ENCODE results near the gene KRTAP5-9.

DNA sequence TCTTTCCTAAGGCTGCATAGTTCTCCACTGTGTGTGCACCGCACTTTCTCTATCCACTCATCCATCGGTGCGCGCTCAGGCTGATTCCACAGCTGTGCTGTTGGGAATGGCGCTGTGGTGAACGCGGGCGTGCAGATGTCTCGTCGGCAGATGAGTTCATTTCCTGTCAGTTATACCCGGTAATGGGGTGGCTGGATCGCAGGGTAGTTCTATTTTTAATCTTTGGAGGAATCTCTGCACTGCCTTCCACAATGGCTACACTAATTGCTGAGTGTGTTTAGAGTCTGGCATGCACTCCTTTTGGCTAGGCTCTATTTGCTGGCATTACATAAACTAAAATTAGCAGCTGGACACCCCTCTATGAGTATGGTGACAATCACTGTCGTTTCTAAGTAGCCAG lies 49.1 kb upstream of the KRTAP5-9 start:
- TF ChIP-seq, protein P1, sequence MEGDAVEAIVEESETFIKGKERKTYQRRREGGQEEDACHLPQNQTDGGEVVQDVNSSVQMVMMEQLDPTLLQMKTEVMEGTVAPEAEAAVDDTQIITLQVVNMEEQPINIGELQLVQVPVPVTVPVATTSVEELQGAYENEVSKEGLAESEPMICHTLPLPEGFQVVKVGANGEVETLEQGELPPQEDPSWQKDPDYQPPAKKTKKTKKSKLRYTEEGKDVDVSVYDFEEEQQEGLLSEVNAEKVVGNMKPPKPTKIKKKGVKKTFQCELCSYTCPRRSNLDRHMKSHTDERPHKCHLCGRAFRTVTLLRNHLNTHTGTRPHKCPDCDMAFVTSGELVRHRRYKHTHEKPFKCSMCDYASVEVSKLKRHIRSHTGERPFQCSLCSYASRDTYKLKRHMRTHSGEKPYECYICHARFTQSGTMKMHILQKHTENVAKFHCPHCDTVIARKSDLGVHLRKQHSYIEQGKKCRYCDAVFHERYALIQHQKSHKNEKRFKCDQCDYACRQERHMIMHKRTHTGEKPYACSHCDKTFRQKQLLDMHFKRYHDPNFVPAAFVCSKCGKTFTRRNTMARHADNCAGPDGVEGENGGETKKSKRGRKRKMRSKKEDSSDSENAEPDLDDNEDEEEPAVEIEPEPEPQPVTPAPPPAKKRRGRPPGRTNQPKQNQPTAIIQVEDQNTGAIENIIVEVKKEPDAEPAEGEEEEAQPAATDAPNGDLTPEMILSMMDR (IDR thresholded peaks at IDR 0.05), result no peak
- no peak for TF ChIP-seq ZFX (IDR thresholded peaks at IDR 0.05; ENCODE audit: borderline replicate concordance)

Measured in 22Rv1 (cell line).